ENCODE measurements around the gene LRRK1.
"Not testable (repeated sequence)": the region's sequence is repeated elsewhere in the genome, so short reads cannot be mapped to it uniquely, and the experiment has no call there.

Gene LRRK1

DNA sequence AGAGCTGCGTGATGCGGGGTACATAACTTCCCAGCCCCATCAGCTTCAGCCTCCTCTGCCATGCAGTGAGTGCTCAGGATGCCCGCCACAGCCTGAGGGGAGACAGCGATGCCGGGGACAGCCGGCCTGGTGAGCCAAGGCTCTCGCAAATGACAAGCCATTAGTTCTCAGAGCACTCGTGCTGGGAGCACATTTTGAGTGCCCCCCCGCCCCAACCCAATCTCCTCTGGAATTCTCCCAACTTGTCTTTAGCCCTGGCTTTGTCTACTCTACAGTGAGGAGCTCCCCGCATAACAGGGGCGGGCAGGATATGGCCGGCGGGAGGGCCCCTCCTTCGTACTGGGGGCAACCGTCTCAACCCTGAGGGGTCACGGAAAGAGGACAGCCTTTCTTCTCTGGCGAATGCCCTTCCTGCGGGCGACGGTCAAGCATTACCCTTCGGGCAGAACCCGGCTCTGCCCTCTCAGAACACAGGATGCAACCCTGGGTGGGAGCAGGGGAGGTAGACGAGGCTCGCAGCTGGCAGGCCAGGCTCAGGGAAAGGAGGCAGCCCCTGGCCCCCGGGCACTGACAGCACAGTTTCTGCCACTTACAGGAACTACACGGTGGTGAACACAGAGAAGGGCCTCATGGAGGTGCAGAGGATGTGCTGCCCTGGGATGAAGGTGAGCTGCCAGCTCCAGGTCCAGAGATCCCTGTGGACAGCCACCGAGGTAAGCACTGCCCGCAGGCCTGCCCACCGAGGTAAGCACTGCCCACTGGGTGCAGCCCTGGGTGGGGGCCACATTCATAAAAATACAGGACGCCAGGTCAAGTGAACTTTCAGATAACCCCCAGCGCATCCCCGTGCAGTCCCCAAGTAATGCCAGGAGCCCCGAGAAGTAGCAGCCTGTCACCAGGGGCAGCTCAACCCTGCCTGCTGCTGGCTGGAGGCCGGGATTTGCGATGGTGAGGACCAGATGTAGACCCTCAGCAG is 141.7 kb downstream of the LRRK1 start:
- DNase-seq: no peak

GRCh38 chr15:101062063-101062462 is 142.9 kb downstream of the LRRK1 start:
- no peak for DNase-seq

- DNase-seq: no peak
Observed at GRCh38 chr15:101062471-101063171, 143.5 kb downstream of the LRRK1 start.

DNA sequence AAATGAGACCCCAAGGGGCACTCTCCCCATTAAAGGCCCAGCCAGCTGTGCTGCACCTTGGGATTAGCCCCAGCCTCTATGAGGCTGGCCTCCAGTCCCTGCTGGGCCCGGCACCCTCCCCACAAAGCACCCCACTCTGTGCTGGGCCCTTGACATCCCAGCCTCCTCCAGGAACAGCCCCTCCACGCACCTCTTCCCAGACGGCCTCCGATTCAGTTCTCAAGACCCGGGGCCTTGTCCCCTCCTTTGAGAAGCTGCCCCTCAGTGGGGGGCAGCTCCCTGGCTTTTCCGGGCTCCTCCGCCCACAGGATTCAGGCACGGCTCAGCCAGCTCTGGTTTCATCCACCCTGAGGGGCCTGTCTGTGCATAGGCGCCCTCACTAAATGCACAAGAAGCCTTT is 144.1 kb downstream of the LRRK1 start:
- no peak for DNase-seq

DNA sequence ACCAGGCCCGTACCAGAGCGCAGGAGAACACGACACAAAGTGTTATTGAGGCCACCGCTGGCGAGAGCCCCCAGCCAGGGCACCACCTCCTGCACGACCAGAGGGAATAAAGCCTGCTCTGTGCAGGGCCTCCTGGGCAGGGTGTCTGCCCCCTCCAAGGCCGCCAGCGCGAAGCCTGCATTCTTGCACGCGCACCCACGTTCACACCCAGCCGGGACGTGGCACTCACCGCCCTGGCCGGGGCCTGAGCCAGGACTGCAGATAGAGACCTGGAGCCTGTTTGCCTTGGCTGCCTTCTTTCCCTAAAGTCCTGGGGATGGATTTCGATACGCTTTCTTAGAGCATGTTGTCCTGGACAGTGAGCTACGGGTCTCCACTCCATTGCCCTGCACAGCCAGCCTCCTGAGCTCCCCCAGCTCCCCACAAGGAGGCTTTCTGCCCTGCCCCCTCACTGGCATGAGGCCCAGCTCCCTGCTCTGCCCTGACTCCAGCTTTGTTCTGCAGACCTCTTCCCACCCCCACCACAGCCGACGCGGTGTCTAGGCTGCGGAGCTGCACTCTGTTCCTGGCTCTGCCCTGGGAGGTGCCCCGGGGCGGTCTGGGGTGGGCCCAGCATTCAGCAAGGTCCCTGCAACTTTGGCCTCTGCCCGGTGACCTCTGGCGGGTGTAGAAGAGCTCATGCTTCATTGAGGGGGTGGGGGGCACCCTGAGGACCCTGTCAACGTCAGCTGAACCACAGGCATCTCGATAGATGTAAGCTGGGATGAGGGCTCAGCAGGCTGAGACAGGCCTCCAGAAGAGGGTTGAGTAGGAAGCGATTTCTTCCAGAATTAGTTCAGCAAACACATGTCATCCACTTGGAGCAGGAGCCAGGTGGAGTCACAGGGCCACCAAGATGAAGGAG is 145.0 kb downstream of the LRRK1 start:
- DNase-seq: no peak

DNA sequence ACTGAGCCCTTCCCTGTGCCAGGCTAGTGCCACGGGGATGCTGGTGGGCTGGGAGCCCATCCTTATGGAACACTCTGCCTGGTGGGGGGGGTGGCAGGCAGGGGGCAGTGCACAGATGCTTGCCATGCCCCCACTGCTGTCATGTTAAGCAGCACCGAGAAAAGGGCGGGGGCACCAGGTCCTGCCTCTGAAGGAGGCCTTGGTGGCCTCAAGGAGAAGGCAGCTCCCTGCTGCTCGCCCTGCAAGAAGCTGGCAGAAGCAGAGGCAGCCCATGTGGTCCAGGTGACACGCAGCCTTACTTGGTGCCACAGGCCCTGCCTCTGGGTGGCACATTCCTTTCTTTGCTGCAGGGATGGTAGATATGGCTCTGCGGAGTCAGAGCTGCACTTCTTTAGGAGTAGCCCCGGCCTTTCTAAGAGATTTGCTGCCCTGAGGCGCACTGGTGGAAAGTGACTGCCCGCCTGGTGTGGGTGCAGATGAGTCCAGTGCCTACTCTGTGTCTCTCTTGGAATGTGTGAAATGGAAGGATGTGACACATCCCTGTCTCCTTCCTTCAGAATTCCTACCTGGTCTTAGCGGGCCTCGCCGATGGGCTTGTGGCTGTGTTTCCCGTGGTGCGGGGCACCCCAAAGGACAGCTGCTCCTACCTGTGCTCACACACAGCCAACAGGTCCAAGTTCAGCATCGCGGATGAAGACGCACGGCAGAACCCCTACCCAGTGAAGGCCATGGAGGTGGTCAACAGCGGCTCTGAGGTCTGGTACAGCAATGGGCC is 145.8 kb downstream of the LRRK1 start:
- DNase-seq: no peak

- no peak for DNase-seq
Observed at GRCh38 chr15:101065570-101066221, 146.5 kb downstream of the LRRK1 start.

- DNase-seq: no peak
Observed at GRCh38 chr15:101066501-101067408, 147.6 kb downstream of the LRRK1 start.

DNA sequence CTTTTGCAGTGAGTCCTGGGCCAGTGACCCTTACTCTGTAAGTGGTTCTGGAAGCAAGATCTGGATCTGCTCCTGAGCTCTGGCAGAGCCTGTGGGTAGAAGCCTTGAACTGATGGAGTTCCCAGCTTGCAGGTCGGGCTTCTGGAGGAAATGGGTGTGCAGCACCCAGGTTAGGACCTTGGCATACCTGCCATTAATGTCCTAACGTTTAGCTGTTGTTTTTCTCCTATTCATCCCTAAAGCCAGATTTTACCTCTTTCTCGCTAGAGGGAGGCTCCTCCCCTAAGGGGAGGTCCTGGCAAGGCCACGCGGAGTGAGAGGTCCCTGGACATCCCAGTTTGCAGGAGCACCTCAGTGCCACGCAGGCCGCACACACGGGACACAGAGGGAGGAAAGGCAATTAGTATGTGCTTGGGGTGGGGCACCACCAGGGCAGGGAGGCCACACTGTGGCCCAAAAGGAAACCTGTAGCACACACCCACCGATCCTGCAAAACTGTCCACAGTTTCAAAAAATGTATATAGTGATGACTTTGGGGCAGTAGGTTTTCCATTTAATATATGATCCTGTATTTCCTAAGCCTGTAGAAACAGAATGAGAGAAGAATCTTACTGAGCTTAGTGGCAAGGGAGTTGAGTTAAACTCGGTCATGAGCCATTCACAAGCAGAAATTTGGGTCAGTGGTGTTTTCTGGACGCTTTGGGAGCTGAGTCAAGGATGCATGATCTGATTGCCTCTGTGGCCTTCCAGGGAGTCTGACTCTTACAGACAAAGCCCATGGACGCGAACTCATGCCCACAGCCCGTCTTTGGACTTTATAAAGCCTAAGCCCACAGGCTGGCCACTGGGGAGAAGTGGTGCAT is 148.7 kb downstream of the LRRK1 start:
- DNase-seq: no peak

DNA sequence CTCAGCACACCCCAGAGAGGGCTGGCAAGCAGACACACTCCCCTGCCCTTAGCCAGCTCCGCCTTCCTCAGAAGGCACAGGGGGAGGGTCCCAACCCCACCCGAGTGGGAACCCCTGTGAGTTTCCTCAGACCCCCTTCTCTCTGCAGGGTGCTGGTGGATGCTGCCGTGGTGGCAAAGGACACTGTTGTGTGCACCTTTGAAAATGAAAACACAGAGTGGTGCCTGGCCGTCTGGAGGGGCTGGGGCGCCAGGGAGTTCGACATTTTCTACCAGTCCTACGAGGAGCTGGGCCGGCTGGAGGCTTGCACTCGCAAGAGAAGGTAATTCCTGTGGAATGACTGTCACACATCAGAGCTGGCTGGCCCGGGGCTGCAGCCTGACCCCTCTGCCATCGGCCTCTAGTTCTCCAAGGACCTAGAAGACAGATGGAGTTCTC is 149.4 kb downstream of the LRRK1 start:
- DNase-seq: no peak

DNA sequence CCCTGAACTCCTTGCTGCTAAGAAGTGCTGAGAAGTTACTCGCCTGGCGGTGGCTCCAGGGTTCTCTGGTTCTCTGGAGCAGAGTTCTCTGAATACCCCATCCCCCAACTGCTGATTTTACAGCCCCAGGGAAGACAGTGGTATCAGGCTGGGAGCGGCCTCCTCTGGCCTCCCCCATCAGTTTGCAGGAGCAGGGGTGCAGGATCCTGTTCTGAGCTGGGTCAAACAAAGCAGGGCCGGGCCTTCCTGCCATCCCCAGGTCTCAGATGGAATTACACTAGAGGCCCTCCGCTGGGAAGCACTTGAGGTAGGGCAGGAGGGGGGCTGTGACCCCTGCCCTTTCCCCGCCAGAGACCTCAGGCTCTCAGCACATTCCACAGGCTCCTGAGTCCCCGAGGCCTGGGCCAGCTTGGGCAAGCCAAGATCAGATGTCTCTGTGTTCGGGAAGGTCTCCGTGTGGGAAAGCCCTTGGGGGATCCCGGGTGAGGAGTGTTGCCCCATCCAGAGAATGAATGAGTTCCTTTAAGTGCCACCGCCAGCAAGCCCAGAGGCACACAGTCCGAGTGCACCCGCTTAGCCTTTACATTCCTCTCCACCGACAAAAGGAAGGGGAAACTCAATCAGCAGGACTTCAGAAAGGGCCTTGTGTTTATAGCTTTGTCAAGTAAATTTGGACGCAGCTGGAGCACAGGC is 149.9 kb downstream of the LRRK1 start:
- no peak for DNase-seq

GRCh38 chr15:101069654-101069973 is 150.5 kb downstream of the LRRK1 start:
- no peak for DNase-seq

- no peak for DNase-seq
Observed at GRCh38 chr15:101070024-101070423, 150.9 kb downstream of the LRRK1 start.

DNA sequence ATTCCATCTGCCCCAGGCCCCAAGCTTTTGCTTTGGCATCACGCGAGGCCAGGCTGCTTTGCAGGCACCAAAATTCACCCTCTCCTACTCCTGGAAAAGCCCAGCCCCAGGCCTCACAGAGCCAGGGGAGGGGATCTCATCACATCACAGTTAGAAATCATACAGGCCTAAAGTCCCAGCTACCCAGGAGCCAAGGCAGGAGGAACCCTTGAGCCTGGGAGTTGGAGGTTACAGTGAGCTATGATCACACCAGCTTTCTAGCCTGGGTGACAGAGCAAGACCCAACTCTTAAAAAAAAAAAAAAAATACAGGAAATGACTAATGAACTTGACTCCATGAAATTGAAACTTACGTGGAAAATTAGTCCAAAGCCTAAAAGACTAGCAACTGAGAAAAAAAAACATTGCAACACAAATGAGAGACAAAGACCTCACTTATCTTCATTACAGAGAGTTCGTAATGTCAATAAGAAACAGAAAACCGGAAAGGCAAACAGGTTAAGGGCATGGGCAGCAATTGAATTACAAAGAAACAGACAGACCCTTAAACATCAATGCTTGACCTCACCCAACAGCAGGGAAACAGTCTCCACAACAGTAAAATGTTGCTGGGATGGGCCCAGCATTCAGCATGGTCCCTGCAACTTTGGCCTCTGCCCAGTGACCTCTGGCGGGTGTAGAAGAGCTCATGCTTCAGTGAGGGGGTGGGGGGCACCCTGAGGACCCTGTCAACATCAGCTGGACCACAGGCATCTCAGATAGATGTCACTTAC is 151.5 kb downstream of the LRRK1 start:
- peak; percentile 26 for DNase-seq

GRCh38 chr15:101071651-101072050 is 152.5 kb downstream of the LRRK1 start:
- no peak for DNase-seq

DNA sequence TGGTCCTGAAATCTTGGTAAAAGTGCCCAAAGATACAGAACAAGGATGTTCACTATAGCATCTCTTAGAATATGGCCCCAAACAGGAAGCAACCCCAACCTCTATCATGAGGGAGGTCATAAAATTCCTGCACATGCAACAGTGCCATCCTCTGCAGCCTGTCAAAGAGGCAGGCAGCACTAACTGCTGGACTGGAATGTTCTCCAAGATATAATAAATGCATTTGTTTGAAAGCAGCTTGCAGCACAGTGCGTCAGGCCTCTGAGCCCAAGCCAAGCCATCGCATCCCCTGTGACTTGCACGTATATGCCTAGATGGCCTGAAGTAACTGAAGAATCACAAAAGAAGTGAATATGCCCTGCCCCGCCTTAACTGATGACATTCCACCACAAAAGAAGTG is 153.1 kb downstream of the LRRK1 start:
- DNase-seq: not testable (repeated sequence)

GRCh38 chr15:101077806-101078668 is 158.9 kb downstream of the LRRK1 start:
- DNase-seq: not testable (repeated sequence)
